Measurements from ENCODE around the gene WDR53.

DNA sequence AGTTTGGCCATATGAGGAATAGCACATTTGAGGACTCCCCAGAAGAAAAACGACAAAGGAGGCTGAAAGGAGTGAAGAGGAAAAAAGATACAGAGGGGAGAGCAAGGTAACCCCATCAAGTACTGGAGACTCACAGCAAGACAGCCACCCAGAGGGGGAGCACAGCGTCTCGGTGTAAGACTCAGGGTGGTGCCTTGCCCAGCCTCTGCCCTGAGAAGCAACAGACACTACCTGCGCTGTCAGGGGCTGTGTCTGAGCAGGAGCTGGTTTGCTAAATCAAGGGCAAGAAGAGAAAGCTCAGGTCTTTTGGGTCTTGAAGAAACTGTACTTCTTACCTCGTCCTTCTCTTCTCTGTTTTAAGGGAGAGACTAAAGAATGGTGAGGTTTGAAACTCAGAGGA is 28.0 kb upstream of the WDR53 start:
- TF ChIP-seq, protein P1, sequence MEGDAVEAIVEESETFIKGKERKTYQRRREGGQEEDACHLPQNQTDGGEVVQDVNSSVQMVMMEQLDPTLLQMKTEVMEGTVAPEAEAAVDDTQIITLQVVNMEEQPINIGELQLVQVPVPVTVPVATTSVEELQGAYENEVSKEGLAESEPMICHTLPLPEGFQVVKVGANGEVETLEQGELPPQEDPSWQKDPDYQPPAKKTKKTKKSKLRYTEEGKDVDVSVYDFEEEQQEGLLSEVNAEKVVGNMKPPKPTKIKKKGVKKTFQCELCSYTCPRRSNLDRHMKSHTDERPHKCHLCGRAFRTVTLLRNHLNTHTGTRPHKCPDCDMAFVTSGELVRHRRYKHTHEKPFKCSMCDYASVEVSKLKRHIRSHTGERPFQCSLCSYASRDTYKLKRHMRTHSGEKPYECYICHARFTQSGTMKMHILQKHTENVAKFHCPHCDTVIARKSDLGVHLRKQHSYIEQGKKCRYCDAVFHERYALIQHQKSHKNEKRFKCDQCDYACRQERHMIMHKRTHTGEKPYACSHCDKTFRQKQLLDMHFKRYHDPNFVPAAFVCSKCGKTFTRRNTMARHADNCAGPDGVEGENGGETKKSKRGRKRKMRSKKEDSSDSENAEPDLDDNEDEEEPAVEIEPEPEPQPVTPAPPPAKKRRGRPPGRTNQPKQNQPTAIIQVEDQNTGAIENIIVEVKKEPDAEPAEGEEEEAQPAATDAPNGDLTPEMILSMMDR (IDR thresholded peaks at IDR 0.05; ENCODE audit: low read depth, low read length, missing input control): no peak
- TF ChIP-seq REST (IDR thresholded peaks at IDR 0.05): no peak
- no peak for TF ChIP-seq JUND (IDR thresholded peaks at IDR 0.05)
- TF ChIP-seq GABPA (IDR thresholded peaks at IDR 0.05 in 1 of 2, conservative IDR thresholded peaks at IDR 0.05 in 1 of 2): no peak
- TF ChIP-seq, protein P2, sequence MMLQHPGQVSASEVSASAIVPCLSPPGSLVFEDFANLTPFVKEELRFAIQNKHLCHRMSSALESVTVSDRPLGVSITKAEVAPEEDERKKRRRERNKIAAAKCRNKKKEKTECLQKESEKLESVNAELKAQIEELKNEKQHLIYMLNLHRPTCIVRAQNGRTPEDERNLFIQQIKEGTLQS (IDR thresholded peaks at IDR 0.05): no peak
- TF ChIP-seq FOXA2 (IDR thresholded peaks at IDR 0.05): no peak
- no peak for TF ChIP-seq MAX (IDR thresholded peaks at IDR 0.05)
- TF ChIP-seq NR2F2 (IDR thresholded peaks at IDR 0.05): no peak
- TF ChIP-seq ZBTB33 (IDR thresholded peaks at IDR 0.05): no peak
- TF ChIP-seq HNF4A (conservative IDR thresholded peaks at IDR 0.05): no peak
- no peak for TF ChIP-seq YY1 (IDR thresholded peaks at IDR 0.05)
- no peak for TF ChIP-seq EGR1 (IDR thresholded peaks at IDR 0.05; ENCODE audit: low read depth in 2 of 2)
- no peak for TF ChIP-seq TAF1 (conservative IDR thresholded peaks at IDR 0.05)
- no peak for TF ChIP-seq FOXA1 (IDR thresholded peaks at IDR 0.05)

All from liver (tissue), 3 donors.